HepG2 (cell line): ENCODE measurements around the gene USP7. TPM values are rescaled to one million over a fixed set of nuclear protein-coding genes. Genes with fewer than 3 reads are reported as not detected.

ENCODE experiments used
- ATF3 ChIP-seq: sonication (generic); formaldehyde crosslinking; IDR thresholded peaks from 2 replicates; pipeline ENCODE4 v1.4.0; 2020; ENCODE audit warnings: missing genetic modification reagents
- ATF4 ChIP-seq, 2 experiments: fragments of 450-650 bp in 1 of 2; sonication (generic) in 1 of 2; formaldehyde crosslinking; IDR thresholded peaks; 2 replicates each; pipeline versions ENCODE4 v1.5.0 to v1.8.0; 2020 to 2022; ENCODE audit warnings: mild to moderate bottlenecking in 1 of 2, missing genetic modification reagents in 1 of 2
- CTCF ChIP-seq: sonication (generic); formaldehyde crosslinking; IDR thresholded peaks from 2 replicates; pipeline ENCODE4 v1.5.0; 2020; ENCODE audit warnings: mild to moderate bottlenecking, missing genetic modification reagents, moderate library complexity
- KLF16 ChIP-seq, 2 experiments: sonication (generic) in 1 of 2; formaldehyde crosslinking in 1 of 2; IDR thresholded peaks; 2 replicates each; pipeline versions ENCODE4 v1.6.1 to v1.8.0; 2016 to 2023; ENCODE audit warnings: missing genetic modification reagents in 2 of 2, missing compliant biosample characterization in 1 of 2
- MXD3 ChIP-seq: IDR thresholded peaks from 2 replicates; pipeline ENCODE4 v1.6.1; 2016; ENCODE audit warnings: mild to moderate bottlenecking, missing biosample characterization, missing genetic modification reagents
- NONO ChIP-seq, 2 experiments: fragments of 450-650 bp in 1 of 2; sonication (generic) in 1 of 2; formaldehyde crosslinking in 1 of 2; IDR thresholded peaks in 1 of 2; conservative IDR thresholded peaks in 1 of 2; 2 replicates each; pipeline versions ENCODE4 v1.6.1 to v1.8.0; 2017 to 2022; ENCODE audit warnings: mild to moderate bottlenecking in 1 of 2, missing genetic modification reagents in 1 of 2, moderate library complexity in 1 of 2
- POGZ ChIP-seq: sonication (generic); formaldehyde crosslinking; IDR thresholded peaks from 2 replicates; pipeline ENCODE4 v1.4.0; 2020; ENCODE audit warnings: mild to moderate bottlenecking, missing genetic modification reagents
- RFX1 ChIP-seq: fragments of 450-650 bp; IDR thresholded peaks from 2 replicates; pipeline ENCODE4 v1.6.1; 2017
- SETDB1 ChIP-seq: sonication (generic); formaldehyde crosslinking; IDR thresholded peaks from 2 replicates; pipeline ENCODE4 v1.5.1; 2020; ENCODE audit warnings: missing genetic modification reagents, mild to moderate bottlenecking, borderline replicate concordance
- STAT5B ChIP-seq: sonication (generic); formaldehyde crosslinking; IDR thresholded peaks from 2 replicates; pipeline ENCODE4 v1.4.0; 2020; ENCODE audit warnings: missing genetic modification reagents
- XRCC5 ChIP-seq: fragments of 200-400 bp; formaldehyde crosslinking; optimal IDR thresholded peaks from 2 replicates; pipeline ENCODE3; 2017; ENCODE audit warnings: mild to moderate bottlenecking, low read length
- ZFP37 ChIP-seq: sonication (generic); formaldehyde crosslinking; IDR thresholded peaks from 2 replicates; pipeline ENCODE4 v1.4.0; 2020; ENCODE audit warnings: missing genetic modification reagents, borderline replicate concordance
- ZIK1 ChIP-seq: sonication (generic); formaldehyde crosslinking; IDR thresholded peaks from 2 replicates; pipeline ENCODE4 v1.5.0; 2020; ENCODE audit warnings: mild to moderate bottlenecking, low read depth, missing genetic modification reagents, borderline replicate concordance
- ZMYM4 ChIP-seq: sonication (generic); formaldehyde crosslinking; IDR thresholded peaks from 2 replicates; pipeline ENCODE4 v1.8.1; 2023; ENCODE audit warnings: mild to moderate bottlenecking, missing genetic modification reagents
- ZNF143 ChIP-seq: sonication (generic); formaldehyde crosslinking; IDR thresholded peaks from 2 replicates; pipeline ENCODE4 v1.4.0; 2020; ENCODE audit warnings: missing genetic modification reagents
- ZNF251 ChIP-seq: sonication (generic); formaldehyde crosslinking; IDR thresholded peaks from 2 replicates; pipeline ENCODE4 v1.9.0; 2021; ENCODE audit warnings: mild to moderate bottlenecking, missing genetic modification reagents
- ZNF317 ChIP-seq: sonication (generic); formaldehyde crosslinking; IDR thresholded peaks from 2 replicates; pipeline ENCODE4 v1.5.0; 2020; ENCODE audit warnings: mild to moderate bottlenecking, missing genetic modification reagents
- ZNF34 ChIP-seq: sonication (generic); formaldehyde crosslinking; IDR thresholded peaks from 2 replicates; pipeline ENCODE4 v1.4.0; 2020; ENCODE audit warnings: mild to moderate bottlenecking, missing genetic modification reagents, borderline replicate concordance
- ZNF552 ChIP-seq: sonication (generic); formaldehyde crosslinking; IDR thresholded peaks from 2 replicates; pipeline ENCODE4 v1.9.0; 2022; ENCODE audit warnings: missing genetic modification reagents, mild to moderate bottlenecking, borderline replicate concordance
- ZNF724P ChIP-seq: sonication (generic); formaldehyde crosslinking; IDR thresholded peaks from 2 replicates; pipeline ENCODE4 v1.8.0; 2022; ENCODE audit warnings: missing genetic modification reagents, borderline replicate concordance
- ZSCAN30 ChIP-seq: sonication (generic); formaldehyde crosslinking; IDR thresholded peaks from 2 replicates; pipeline ENCODE4 v1.5.0; 2020; ENCODE audit warnings: mild to moderate bottlenecking, missing genetic modification reagents
- polyA plus RNA-seq, 8 experiments: library from polyadenylated mRNA; depleted of rRNA in 3 of 8; stranded (reverse) in 7 of 8; unstranded in 1 of 8; fragments of >200 nt; fragmentation: Illumina TruSeq in 4 of 8; extraction: Trizol in 4 of 8; gene quantifications; 2 replicates each; pipeline versions ENCODE4 v1.2.1 to v1.2.3, GENCODE V29; 2011 to 2016; ENCODE audit warnings: low read depth in 4 of 8, missing spikeins in 1 of 8, mixed read lengths in 1 of 8; ENCODE audit not compliant: insufficient read depth in 1 of 8
- total RNA-seq, 5 experiments: library from RNA; depleted of rRNA; stranded (reverse); fragments of >200 nt; fragmentation: Illumina TruSeq; extraction: Trizol; gene quantifications; 2 replicates each; pipeline ENCODE4 v1.2.3, GENCODE V29; 2016; ENCODE audit warnings: low read depth in 1 of 5
- TF ChIP-seq, protein P1 (sequence below): sonication (generic); formaldehyde crosslinking; IDR thresholded peaks from 2 replicates; pipeline ENCODE4 v1.5.0; 2020; ENCODE audit warnings: mild to moderate bottlenecking, low read depth, missing genetic modification reagents, borderline replicate concordance
- TF ChIP-seq, protein P2 (sequence below): sonication (generic); formaldehyde crosslinking; conservative IDR thresholded peaks from 2 replicates; pipeline ENCODE4 v1.4.0; 2020; ENCODE audit warnings: missing genetic modification reagents

USP7 gene
- total and polyA plus RNA-seq, 2 of the 13 experiments (the other 11 are each of a cell fraction or from before 2014, with no cell fraction given): 52.5 to 173 TPM

DNA sequence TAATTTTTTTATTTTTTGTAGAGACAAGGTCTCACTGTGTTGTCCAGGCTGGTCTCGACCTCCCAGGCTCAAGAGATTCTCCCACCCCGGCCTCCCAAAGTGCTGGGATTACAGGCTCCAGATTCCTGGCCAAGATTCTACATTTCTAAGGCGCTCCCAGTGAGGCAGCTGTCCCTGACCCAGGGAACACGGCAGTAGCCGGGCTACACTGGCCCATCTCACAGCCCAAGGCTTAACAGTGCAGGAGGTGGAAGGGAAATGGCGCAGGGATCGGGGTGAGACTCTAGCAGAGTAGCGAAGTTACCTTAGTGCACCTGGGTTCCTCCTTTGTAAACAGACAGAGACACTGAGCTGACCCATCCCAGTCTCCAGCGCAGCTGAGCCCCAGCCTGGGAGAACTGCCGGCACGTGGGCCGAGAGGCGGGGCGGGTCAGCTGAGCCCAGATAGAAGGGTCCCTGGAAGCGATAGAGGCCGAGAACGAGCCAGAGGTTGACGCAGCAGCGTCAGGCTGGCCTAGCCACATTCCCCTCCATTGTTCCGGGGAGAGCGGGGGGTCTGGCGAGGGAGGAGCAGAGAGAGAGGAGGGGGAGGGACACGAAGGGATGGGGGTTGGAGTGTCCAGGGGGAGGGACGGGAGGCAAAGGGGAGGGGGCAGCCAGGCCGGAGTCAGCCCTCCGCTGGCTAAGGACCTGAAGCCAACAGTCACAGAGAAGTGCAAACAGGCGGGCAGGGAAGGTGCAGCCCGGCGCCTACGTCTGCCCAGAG, 97.4 kb downstream of the USP7 start (continued):
- TF ChIP-seq, protein P1, sequence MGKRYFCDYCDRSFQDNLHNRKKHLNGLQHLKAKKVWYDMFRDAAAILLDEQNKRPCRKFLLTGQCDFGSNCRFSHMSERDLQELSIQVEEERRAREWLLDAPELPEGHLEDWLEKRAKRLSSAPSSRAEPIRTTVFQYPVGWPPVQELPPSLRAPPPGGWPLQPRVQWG (CRISPR knock-in tag): no peak
- TF ChIP-seq, protein P2, sequence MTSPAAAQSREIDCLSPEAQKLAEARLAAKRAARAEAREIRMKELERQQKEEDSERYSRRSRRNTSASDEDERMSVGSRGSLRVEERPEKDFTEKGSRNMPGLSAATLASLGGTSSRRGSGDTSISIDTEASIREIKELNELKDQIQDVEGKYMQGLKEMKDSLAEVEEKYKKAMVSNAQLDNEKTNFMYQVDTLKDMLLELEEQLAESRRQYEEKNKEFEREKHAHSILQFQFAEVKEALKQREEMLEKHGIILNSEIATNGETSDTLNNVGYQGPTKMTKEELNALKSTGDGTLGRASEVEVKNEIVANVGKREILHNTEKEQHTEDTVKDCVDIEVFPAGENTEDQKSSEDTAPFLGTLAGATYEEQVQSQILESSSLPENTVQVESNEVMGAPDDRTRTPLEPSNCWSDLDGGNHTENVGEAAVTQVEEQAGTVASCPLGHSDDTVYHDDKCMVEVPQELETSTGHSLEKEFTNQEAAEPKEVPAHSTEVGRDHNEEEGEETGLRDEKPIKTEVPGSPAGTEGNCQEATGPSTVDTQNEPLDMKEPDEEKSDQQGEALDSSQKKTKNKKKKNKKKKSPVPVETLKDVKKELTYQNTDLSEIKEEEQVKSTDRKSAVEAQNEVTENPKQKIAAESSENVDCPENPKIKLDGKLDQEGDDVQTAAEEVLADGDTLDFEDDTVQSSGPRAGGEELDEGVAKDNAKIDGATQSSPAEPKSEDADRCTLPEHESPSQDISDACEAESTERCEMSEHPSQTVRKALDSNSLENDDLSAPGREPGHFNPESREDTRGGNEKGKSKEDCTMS (CRISPR knock-in tag): 0 out of 2 replicates have a peak, but pooled peaks have one; percentile 44
- TF ChIP-seq ZNF251 (no peak), ZIK1 (CRISPR knock-in tag) (peak; percentile 64; the same call in 1 of the 2 replicates), ZMYM4 (CRISPR knock-in tag) (no peak), ZSCAN30 (CRISPR knock-in tag) (no peak; the same call in 1 of the 2 replicates), XRCC5 (peak; percentile 79), RFX1 (no peak), ZNF552 (CRISPR knock-in tag) (no peak), KLF16 (CRISPR knock-in tag; IDR thresholded peaks at IDR 0.05) (peak in 1 of 2 experiments; percentile 89; a peak in 2 of 4 replicates), ZNF34 (CRISPR knock-in tag) (no peak), ZNF143 (CRISPR knock-in tag) (no peak), ZFP37 (CRISPR knock-in tag) (peak; percentile 13; the same call in 1 of the 2 replicates), POGZ (no peak; the same call in 1 of the 2 replicates), STAT5B (CRISPR knock-in tag) (no peak; the same call in 1 of the 2 replicates), CTCF (no peak), ZNF724P (CRISPR knock-in tag) (peak; percentile 79; the same call in 1 of the 2 replicates), NONO (IDR thresholded peaks at IDR 0.05) (no peak), NONO (CRISPR knock-in tag; conservative IDR thresholded peaks at IDR 0.05) (peak; percentile 38; the same call in 1 of the 2 replicates), ATF4 (CRISPR knock-in tag; IDR thresholded peaks at IDR 0.05) (no peak), ATF3 (CRISPR knock-in tag) (no peak), SETDB1 (CRISPR knock-in tag) (0 out of 2 replicates have a peak, but pooled peaks have one; percentile 70), MXD3 (peak; percentile 90), ZNF317 (no peak)
